ENCODE data around the gene MINDY4.

DNA sequence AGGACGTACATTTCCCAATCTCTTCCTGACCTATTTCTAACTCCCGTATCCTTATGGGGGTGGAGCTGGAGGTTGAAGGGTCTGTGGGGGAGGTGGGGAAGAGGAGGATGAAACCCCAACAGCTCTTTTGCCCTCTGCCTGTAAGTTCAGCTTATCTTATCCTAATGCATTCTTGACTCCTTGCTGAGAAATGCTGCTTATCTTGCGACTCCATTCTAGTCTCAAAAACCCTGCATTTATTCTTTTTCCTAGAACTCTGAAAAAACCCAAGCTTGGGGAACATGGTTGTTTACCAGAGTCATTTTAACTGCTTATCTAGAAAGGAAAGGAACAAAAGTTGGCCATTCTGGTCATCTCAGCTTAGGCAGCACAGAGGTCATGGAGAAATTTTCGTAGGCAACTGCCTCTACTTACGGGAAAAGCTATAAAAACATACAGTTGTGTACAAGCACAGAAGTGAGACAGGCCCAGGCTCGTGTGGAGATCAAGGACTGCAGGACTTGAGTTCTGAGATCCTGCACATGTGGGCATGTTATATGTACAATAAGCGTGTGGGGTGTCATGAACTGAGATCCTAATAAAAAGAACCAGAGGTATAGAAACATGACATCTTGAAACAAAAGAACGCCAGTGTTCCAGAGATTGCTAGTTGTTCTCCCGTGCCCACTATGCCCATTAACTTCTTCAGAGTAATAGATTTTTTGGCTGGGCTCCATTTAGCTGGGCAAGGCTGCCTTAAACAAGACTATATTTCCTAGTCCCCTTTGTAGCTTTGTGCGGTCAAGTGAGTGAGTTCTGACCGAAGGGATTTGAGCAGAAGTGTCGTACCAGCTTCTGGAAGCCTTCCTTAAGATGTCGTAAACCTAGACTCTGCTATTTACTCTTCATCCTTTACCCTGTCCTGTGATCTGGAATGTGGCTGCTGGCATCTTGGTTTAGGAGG is 9.7 kb upstream of the MINDY4 start:
- TF ChIP-seq YY1 (IDR thresholded peaks at IDR 0.05; ENCODE audit: insufficient read depth, insufficient read length) (no peak), SUZ12 (IDR thresholded peaks at IDR 0.05; ENCODE audit: extremely low read depth, insufficient read depth, insufficient read length) (no peak)

Data from NT2/D1 (cell line).